ENCODE results near the gene ADGRG3.

DNA sequence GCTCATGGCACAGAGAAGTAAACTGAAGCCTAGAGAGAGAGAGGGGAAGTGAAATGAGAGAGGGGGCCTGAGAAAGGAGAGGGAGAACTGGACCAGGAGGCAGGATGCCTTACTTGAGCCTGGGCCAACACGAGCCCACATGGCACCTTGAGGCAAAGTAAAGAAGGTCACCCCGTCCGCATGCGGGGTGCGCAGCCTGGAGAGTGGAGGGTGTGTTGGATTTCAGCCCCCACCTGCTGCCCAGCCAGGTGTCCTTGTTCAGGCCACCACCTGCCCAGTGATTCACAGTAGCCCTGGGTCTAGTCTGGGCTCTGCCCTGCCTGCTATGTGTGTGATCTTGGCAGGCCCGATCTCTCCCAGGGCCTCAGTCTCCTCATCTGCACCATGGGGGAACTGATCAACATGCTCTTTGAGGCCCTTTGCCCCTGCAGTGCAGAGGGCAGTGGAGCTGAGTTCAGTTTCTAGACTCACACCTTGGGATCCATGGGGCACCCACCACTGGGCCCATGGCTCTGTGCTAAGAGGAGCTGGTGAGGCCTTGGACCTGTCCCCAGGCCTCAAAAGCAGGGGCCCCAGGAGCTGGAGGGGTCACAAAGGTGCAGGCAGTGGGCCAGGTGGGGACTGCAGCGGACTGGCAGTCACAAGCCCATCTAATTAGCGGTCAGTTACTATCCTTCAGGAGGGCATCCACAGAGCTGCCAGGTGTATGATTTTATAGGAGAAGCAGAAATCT is 16.7 kb downstream of the ADGRG3 start:
- TF ChIP-seq, protein P1, sequence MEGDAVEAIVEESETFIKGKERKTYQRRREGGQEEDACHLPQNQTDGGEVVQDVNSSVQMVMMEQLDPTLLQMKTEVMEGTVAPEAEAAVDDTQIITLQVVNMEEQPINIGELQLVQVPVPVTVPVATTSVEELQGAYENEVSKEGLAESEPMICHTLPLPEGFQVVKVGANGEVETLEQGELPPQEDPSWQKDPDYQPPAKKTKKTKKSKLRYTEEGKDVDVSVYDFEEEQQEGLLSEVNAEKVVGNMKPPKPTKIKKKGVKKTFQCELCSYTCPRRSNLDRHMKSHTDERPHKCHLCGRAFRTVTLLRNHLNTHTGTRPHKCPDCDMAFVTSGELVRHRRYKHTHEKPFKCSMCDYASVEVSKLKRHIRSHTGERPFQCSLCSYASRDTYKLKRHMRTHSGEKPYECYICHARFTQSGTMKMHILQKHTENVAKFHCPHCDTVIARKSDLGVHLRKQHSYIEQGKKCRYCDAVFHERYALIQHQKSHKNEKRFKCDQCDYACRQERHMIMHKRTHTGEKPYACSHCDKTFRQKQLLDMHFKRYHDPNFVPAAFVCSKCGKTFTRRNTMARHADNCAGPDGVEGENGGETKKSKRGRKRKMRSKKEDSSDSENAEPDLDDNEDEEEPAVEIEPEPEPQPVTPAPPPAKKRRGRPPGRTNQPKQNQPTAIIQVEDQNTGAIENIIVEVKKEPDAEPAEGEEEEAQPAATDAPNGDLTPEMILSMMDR (IDR thresholded peaks at IDR 0.05; ENCODE audit: insufficient read depth, low read length, poor library complexity, severe bottlenecking): no peak
- TF ChIP-seq EZH2phosphoT487 (conservative IDR thresholded peaks at IDR 0.05; ENCODE audit: low read length): no peak

Measured in SU-DHL-6 (cell line).